GM12878 (cell line): Measurements from ENCODE around the gene SYT1.

Experiments used
- CTCF ChIP-seq, 3 experiments: IDR thresholded peaks in 2 of 3; conservative IDR thresholded peaks in 1 of 3; 2 replicates each; pipeline ENCODE4 v1.5.1; 2011; ENCODE audit warnings: low read depth in 3 of 3, low read length in 3 of 3, mild to moderate bottlenecking in 3 of 3, control low read depth in 2 of 3, moderate library complexity in 2 of 3, inconsistent platforms in 1 of 3, mixed read lengths in 1 of 3; ENCODE audit not compliant: control insufficient read depth in 2 of 3, insufficient read depth in 1 of 3; ENCODE audit errors: extremely low read depth in 1 of 3
- EP300 ChIP-seq, 2 experiments: fragments of 150-350 bp in 1 of 2; IDR thresholded peaks; 2 replicates each; pipeline ENCODE4 v1.6.1; 2011 to 2012; ENCODE audit warnings: low read depth in 2 of 2, low read length in 2 of 2, borderline replicate concordance in 1 of 2, improper control_type of control experiment in 1 of 2, inconsistent platforms in 1 of 2; ENCODE audit not compliant: control insufficient read depth in 1 of 2
- MAX ChIP-seq: IDR thresholded peaks from 2 replicates; pipeline ENCODE4 v1.6.1; 2012; ENCODE audit warnings: low read depth, low read length, improper control_type of control experiment
- MTA3 ChIP-seq: IDR thresholded peaks from 2 replicates; pipeline ENCODE4 v1.6.1; 2012; ENCODE audit warnings: low read length, inconsistent platforms, borderline replicate concordance
- NFYB ChIP-seq: IDR thresholded peaks from 2 replicates; pipeline ENCODE4 v1.6.1; 2011; ENCODE audit warnings: low read depth, mild to moderate bottlenecking, low read length, improper control_type of control experiment, moderate library complexity; ENCODE audit not compliant: insufficient read depth
- NKRF ChIP-seq: fragments of 450-650 bp; conservative IDR thresholded peaks from 2 replicates; pipeline ENCODE4 v1.6.1; 2017; ENCODE audit warnings: mild to moderate bottlenecking, moderate library complexity
- POLR2A ChIP-seq: IDR thresholded peaks from 2 replicates; pipeline ENCODE4 v1.6.1; 2011; ENCODE audit warnings: low read depth, mild to moderate bottlenecking, low read length
- POLR2AphosphoS5 ChIP-seq: IDR thresholded peaks from 2 replicates; pipeline ENCODE4 v1.6.1; 2011; ENCODE audit warnings: mild to moderate bottlenecking, low read length, inconsistent platforms
- RELB ChIP-seq: fragments of 450-650 bp; IDR thresholded peaks from 2 replicates; pipeline ENCODE4 v1.6.1; 2017; ENCODE audit warnings: low read depth, mild to moderate bottlenecking, moderate library complexity
- USF1 ChIP-seq: IDR thresholded peaks from 2 replicates; pipeline ENCODE4 v1.6.1; 2011; ENCODE audit warnings: borderline replicate concordance, low read depth, mild to moderate bottlenecking, moderate library complexity, mixed read lengths, low read length; ENCODE audit not compliant: insufficient read depth; ENCODE audit errors: extremely low read length

GRCh38 chr12:79331870-79332269, 467.3 kb downstream of the SYT1 start:
- TF ChIP-seq POLR2AphosphoS5 (no peak), MTA3 (no peak), CTCF (IDR thresholded peaks at IDR 0.05 in 2 of 3, conservative IDR thresholded peaks at IDR 0.05 in 1 of 3; ENCODE audit: control insufficient read depth in 2 of 3, extremely low read depth in 1 of 3, insufficient read depth in 1 of 3, low read depth in 3 of 3, low read length in 3 of 3) (no peak), POLR2A (no peak), NFYB (no peak), RELB (no peak), USF1 (no peak), EP300 (IDR thresholded peaks at IDR 0.05; ENCODE audit: borderline replicate concordance in 1 of 2, control insufficient read depth in 1 of 2, low read depth in 2 of 2, low read length in 2 of 2) (no peak), NKRF (no peak), MAX (no peak)
